Panc1 (cell line): Measurements from ENCODE around the gene CNTNAP3B. TPM values are rescaled to one million over a fixed set of nuclear protein-coding genes. Genes with fewer than 3 reads are reported as not detected.
"Not testable (repeated sequence)": the region's sequence is repeated elsewhere in the genome, so short reads cannot be mapped to it uniquely, and the experiment has no call there.

Source experiments
- ATAC-seq: fragments of 200-7000 bp; cut with Tn5 transposase; 2 replicates; pipeline ENCODE4 v1.9.1; 2020; ENCODE audit warnings: mild to moderate bottlenecking, moderate library complexity
- Bru-seq: library from RNA; stranded (reverse); fragments of 400-500 nt; gene quantifications from one replicate; lab custom pipeline; 2021; lab: Mats Ljungman, UMichigan
- BruChase-seq, 2 experiments: library from RNA; stranded (reverse); fragments of 400-500 nt; gene quantifications; one replicate each; lab custom pipeline; 2021; lab: Mats Ljungman, UMichigan
- BruUV-seq: library from RNA; stranded (reverse); fragments of 400-500 nt; replicated peaks from 2 replicates; lab custom pipeline; 2021; lab: Mats Ljungman, UMichigan
- CTCF ChIA-PET: fragments of 300-600 bp; sonication (Branson Sonifier 250); formaldehyde crosslinking; loops from one replicate; lab custom pipeline; 2022; ENCODE audit warnings: antibody characterized with exemption; lab: Charles Lee
- POLR2A ChIA-PET: fragments of 300-600 bp; sonication (Branson Sonifier 250); formaldehyde crosslinking; loops from one replicate; lab custom pipeline; 2022; ENCODE audit warnings: antibody characterized with exemption; lab: Charles Lee
- DNase-seq: peaks from one replicate; pipeline ENCODE4 v3.0.0-alpha.2; 2010; ENCODE audit warnings: low read depth, low spot score
- H3K27ac ChIP-seq: 2 replicates; pipeline ENCODE4 v1.5.1; 2011; ENCODE audit warnings: mild to moderate bottlenecking, low read length, inconsistent platforms
- H3K27me3 ChIP-seq: fragments of 200-500 bp; sonication (Bioruptor generic); 2 replicates; pipeline ENCODE4 v1.6.0; 2014; ENCODE audit warnings: low read length, inconsistent platforms; ENCODE audit not compliant: control insufficient read depth, insufficient read depth
- H3K36me3 ChIP-seq: fragments of 200-500 bp; sonication (Bioruptor generic); 2 replicates; pipeline ENCODE4 v1.5.1; 2014; ENCODE audit warnings: inconsistent platforms, mild to moderate bottlenecking, low read length, moderate library complexity; ENCODE audit not compliant: control insufficient read depth, insufficient read depth
- H3K4me1 ChIP-seq: 2 replicates; pipeline ENCODE4 v1.5.1; 2011; ENCODE audit warnings: inconsistent platforms, mild to moderate bottlenecking, low read length, moderate library complexity; ENCODE audit not compliant: control insufficient read depth, insufficient read depth
- H3K4me3 ChIP-seq, 2 experiments: 2 replicates each; pipeline ENCODE4 v1.5.1; 2011 to 2012; ENCODE audit warnings: low read depth in 2 of 2, low read length in 2 of 2, mild to moderate bottlenecking in 2 of 2, inconsistent platforms in 1 of 2, moderate library complexity in 1 of 2
- H3K9me3 ChIP-seq: fragments of 200-500 bp; sonication (Bioruptor generic); 2 replicates; pipeline ENCODE4 v1.5.1; 2014; ENCODE audit warnings: low read depth, mild to moderate bottlenecking, inconsistent platforms, low read length, moderate library complexity; ENCODE audit not compliant: control insufficient read depth, insufficient read depth
- in situ Hi-C: cut with HindIII; loops from 2 replicates; pipeline ENCODE4 v1.10.0; 2016; ENCODE audit warnings: low sequenced_read_pairs, low pct_unique_long_range_greater_than_20kb
- intact Hi-C: fragments of 100-400 bp; cut with micrococcal nuclease; formaldehyde crosslinking; loops from one replicate; pipeline ENCODE4 v1.10.0; 2022; ENCODE audit not compliant: unreplicated experiment
- long read RNA-seq: library from polyadenylated mRNA; unstranded; transcript quantifications from one replicate; pipeline ENCODE4 v2.0.0, GENCODE V29; 2021; ENCODE audit not compliant: unreplicated experiment
- polyA plus RNA-seq: library from polyadenylated mRNA; unstranded; fragments of >200 nt; gene quantifications from one replicate; pipeline ENCODE4 v1.2.1, GENCODE V29; 2012; ENCODE audit warnings: missing spikeins; ENCODE audit not compliant: insufficient read length
- total RNA-seq: library from RNA; stranded (reverse); gene quantifications from one replicate; pipeline ENCODE4 v1.2.1, GENCODE V29; 2021; ENCODE audit not compliant: unreplicated experiment
- TF ChIP-seq, protein P1 (sequence below): fragments of 450-650 bp; IDR thresholded peaks from 2 replicates; pipeline ENCODE4 v1.5.1; 2017; ENCODE audit warnings: mild to moderate bottlenecking

Gene CNTNAP3B
- 8.1 TPM for total RNA-seq
- 9.1 TPM for polyA plus RNA-seq
- percentile 49 among the genes with signal in this experiment for Bru-seq, nascent RNA
- percentile 43 among the genes with signal in this experiment for BruChase-seq, experiment 1, labeled RNA remaining after a 2-hour chase
- percentile 40 among the genes with signal in this experiment for BruChase-seq, experiment 2, labeled RNA remaining after a 6-hour chase
- long read RNA-seq, partial matches to known transcripts = 0 of 4 reads
- long read RNA-seq, other reads (novel, unspliced or antisense) = 3 of 4 reads

GRCh38 chr9:42129073-42129729, at the start of gene CNTNAP3B:
TSS of gene CNTNAP3B (minus strand) at chr9:42129426. CDS start at chr9:42129094, 332 bp downstream.
- POLR2A ChIA-PET, H3K36me3 ChIP-seq, H3K9me3 ChIP-seq, BruUV-seq, in situ Hi-C loops, H3K27me3 ChIP-seq, H3K4me1 ChIP-seq, H3K27ac ChIP-seq, CTCF ChIA-PET, intact Hi-C loops, DNase-seq: not testable (repeated sequence)
- H3K4me3 ChIP-seq = peak within 1 kb of the TSS; percentile 30 to 76
- ATAC-seq = 0 out of 2 replicates have a peak, but pooled peaks have one; percentile 69

DNA sequence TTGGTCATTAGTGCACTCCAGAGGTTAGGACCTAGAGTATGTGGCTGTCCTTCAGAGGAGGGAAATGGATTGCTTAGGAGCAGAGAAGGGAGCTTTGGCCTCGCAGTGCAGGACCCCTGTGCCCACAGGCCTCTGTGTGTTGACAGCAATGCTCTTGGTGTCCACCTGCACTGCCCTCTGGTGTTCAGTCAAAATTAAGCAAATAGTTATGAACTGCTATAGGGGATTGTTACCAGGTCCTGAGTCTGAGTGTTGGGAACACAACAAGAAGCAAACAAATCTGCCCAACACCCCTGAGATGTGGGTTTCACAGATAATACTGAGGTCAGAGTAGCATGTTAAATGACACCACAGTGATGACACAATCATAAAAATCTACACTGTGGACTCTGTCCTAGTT, 31.1 kb upstream of the CNTNAP3B start:
- POLR2A ChIA-PET, in situ Hi-C loops, ATAC-seq: not testable (repeated sequence)

GRCh38 chr9:42127056-42127841, 2.0 kb downstream of the CNTNAP3B start:
- 0 out of 2 replicates have a peak overlapping the region, but pooled peaks have one; percentile 34 for H3K27ac ChIP-seq
- BruUV-seq, in situ Hi-C loops, POLR2A ChIA-PET, CTCF ChIA-PET, H3K9me3 ChIP-seq, H3K36me3 ChIP-seq, intact Hi-C loops, H3K4me1 ChIP-seq, ATAC-seq, H3K27me3 ChIP-seq: not testable (repeated sequence)
- TF ChIP-seq, protein P1, sequence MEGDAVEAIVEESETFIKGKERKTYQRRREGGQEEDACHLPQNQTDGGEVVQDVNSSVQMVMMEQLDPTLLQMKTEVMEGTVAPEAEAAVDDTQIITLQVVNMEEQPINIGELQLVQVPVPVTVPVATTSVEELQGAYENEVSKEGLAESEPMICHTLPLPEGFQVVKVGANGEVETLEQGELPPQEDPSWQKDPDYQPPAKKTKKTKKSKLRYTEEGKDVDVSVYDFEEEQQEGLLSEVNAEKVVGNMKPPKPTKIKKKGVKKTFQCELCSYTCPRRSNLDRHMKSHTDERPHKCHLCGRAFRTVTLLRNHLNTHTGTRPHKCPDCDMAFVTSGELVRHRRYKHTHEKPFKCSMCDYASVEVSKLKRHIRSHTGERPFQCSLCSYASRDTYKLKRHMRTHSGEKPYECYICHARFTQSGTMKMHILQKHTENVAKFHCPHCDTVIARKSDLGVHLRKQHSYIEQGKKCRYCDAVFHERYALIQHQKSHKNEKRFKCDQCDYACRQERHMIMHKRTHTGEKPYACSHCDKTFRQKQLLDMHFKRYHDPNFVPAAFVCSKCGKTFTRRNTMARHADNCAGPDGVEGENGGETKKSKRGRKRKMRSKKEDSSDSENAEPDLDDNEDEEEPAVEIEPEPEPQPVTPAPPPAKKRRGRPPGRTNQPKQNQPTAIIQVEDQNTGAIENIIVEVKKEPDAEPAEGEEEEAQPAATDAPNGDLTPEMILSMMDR = peak; percentile 12; the same call in 1 of the 2 replicates
- H3K4me3 ChIP-seq = peak overlapping the region; percentile 30 to 76
- DNase-seq = peak; percentile 12

More for the DNA sequence above, 31.1 kb upstream of the CNTNAP3B start:
- H3K27me3 ChIP-seq, H3K9me3 ChIP-seq, CTCF ChIA-PET, DNase-seq, H3K36me3 ChIP-seq, intact Hi-C loops, H3K4me3 ChIP-seq, BruUV-seq, H3K4me1 ChIP-seq, H3K27ac ChIP-seq: not testable (repeated sequence)
- TF ChIP-seq, protein P1 = peak; percentile 34

DNA sequence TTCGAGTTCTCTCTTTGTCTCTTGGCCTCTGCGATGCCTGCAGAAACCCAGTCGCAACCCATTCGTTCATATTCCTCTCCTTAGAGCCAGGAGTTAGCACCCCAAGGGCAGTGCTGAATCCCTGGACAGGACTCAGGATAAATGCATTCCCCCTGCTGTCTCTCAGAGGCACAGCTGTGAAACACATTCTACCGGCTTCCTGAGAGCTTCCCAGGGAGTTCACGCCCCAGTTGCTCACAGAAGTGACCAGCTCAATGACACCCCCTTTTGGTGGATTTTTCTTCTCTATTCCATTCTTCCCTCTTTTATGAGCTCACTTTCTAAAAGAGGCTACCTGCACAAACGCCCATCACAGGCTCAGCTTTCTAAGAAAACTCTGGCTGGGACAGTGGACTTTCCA, 8.2 kb downstream of the CNTNAP3B start:
- H3K36me3 ChIP-seq, in situ Hi-C loops, H3K4me3 ChIP-seq, intact Hi-C loops, H3K4me1 ChIP-seq, H3K27ac ChIP-seq, DNase-seq, CTCF ChIA-PET, H3K9me3 ChIP-seq, ATAC-seq, H3K27me3 ChIP-seq, POLR2A ChIA-PET, BruUV-seq: not testable (repeated sequence)

DNA sequence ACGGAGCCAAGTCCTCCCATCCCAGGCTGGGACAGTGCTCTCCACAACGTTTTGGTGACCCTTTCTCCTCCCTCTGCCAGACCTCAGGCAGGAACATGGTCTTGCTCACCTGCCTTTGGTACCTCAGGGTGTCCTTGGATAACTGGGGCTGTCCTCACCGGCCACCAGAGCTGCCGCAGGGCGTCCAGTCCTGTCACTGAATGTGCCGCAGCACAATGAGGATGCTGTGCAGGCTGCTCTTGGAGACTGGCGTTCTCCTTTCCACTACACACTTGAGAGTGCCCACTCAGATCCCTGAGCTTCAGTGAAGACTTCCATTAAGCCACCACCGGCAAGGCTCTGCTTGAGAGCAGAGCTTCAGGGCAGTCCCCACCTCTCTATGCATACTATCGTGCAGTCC, 33.3 kb downstream of the CNTNAP3B start:
- CTCF ChIA-PET, H3K4me3 ChIP-seq, in situ Hi-C loops, H3K4me1 ChIP-seq, H3K36me3 ChIP-seq, H3K9me3 ChIP-seq, intact Hi-C loops, DNase-seq, H3K27me3 ChIP-seq, POLR2A ChIA-PET, H3K27ac ChIP-seq, ATAC-seq, BruUV-seq: not testable (repeated sequence)
